NCI-H510A (cell line): ENCODE measurements around the gene SLC25A21.

Experiments used
- DNase-seq: peaks from one replicate; lab custom pipeline; 2025; lab: John Stamatoyannopoulos, UW

SLC25A21 gene

GRCh38 chr14:37143475-37143874 is 28.9 kb downstream of the SLC25A21 start:
- no peak for DNase-seq

- DNase-seq = no peak
Observed at GRCh38 chr14:37142835-37143401, 29.5 kb downstream of the SLC25A21 start.

- DNase-seq = no peak
Observed at GRCh38 chr14:37140176-37140575, 32.2 kb downstream of the SLC25A21 start.

- DNase-seq = no peak
Observed at GRCh38 chr14:37139710-37140109, 32.7 kb downstream of the SLC25A21 start.

GRCh38 chr14:37138898-37139297 is 33.5 kb downstream of the SLC25A21 start:
- DNase-seq = no peak

GRCh38 chr14:37133284-37133913 is 39.0 kb downstream of the SLC25A21 start:
- no peak for DNase-seq

- DNase-seq = no peak
Observed at GRCh38 chr14:37131205-37131604, 41.2 kb downstream of the SLC25A21 start.

GRCh38 chr14:37129047-37129446 is 43.4 kb downstream of the SLC25A21 start:
- no peak for DNase-seq

- DNase-seq = no peak
Observed at GRCh38 chr14:37124614-37125013, 47.8 kb downstream of the SLC25A21 start.

GRCh38 chr14:37122919-37123639 is 49.3 kb downstream of the SLC25A21 start:
- DNase-seq = no peak

- DNase-seq = no peak
Observed at GRCh38 chr14:37122288-37122687, 50.1 kb downstream of the SLC25A21 start.

- DNase-seq = no peak
Observed at GRCh38 chr14:37118673-37119366, 53.6 kb downstream of the SLC25A21 start.

GRCh38 chr14:37116933-37117849 is 55.2 kb downstream of the SLC25A21 start:
- no peak for DNase-seq

- DNase-seq = no peak
Observed at GRCh38 chr14:37115406-37115805, 57.0 kb downstream of the SLC25A21 start.

GRCh38 chr14:37114559-37114958 is 57.8 kb downstream of the SLC25A21 start:
- no peak for DNase-seq

- DNase-seq = no peak
Observed at GRCh38 chr14:37114002-37114401, 58.4 kb downstream of the SLC25A21 start.

GRCh38 chr14:37098132-37098531 is 74.3 kb downstream of the SLC25A21 start:
- no peak for DNase-seq

GRCh38 chr14:37094502-37094901 is 77.9 kb downstream of the SLC25A21 start:
- DNase-seq = no peak

- no peak for DNase-seq
Observed at GRCh38 chr14:37093364-37093763, 79.0 kb downstream of the SLC25A21 start.

GRCh38 chr14:37091651-37092050 is 80.8 kb downstream of the SLC25A21 start:
- DNase-seq = no peak

- no peak for DNase-seq
Observed at GRCh38 chr14:37090026-37090425, 82.4 kb downstream of the SLC25A21 start.

GRCh38 chr14:37089410-37089809 is 83.0 kb downstream of the SLC25A21 start:
- DNase-seq = no peak
